GM12891 (cell line): Measurements from ENCODE around the gene LIN28B.

Source experiments
- POLR2A ChIP-seq: IDR thresholded peaks from 2 replicates; pipeline ENCODE4 v1.6.1; 2011; ENCODE audit warnings: low read depth, low read length, control low read depth
- POLR2AphosphoS5 ChIP-seq: IDR thresholded peaks from 2 replicates; pipeline ENCODE4 v1.6.1; 2011; ENCODE audit warnings: low read depth, low read length, control low read depth
- TAF1 ChIP-seq: IDR thresholded peaks from 2 replicates; pipeline ENCODE4 v1.6.1; 2011; ENCODE audit warnings: low read depth, low read length, control low read depth

DNA sequence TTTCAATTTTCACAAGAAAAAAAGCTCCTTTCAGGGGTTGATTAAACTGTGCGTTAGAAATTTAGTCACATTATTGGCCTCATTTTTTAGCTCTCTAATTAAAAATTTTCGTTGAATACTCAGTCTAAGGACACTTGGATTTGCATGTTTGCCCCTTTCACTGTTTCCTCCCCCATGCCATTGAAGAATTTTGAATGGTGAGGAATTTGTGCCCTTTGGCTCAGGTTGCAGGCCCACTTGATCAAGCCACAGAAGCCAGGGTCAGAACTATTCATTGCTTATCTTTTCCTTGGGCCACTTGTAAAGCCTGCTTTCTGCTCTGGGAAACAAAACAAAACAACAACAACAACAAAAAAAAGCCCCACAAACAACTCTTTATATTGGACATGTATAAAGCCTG is 12.2 kb downstream of the LIN28B start:
- no peak for TF ChIP-seq POLR2A
- no peak for TF ChIP-seq POLR2AphosphoS5
- no peak for TF ChIP-seq TAF1
